ENCODE results near the gene ELOVL3.

- no peak for TF ChIP-seq CTCF (IDR thresholded peaks at IDR 0.05)
- TF ChIP-seq SIN3A (IDR thresholded peaks at IDR 0.05; ENCODE audit: borderline replicate concordance, insufficient read depth, low read depth, low read length), result no peak
Observed at GRCh38 chr10:102188298-102188940, 37.7 kb upstream of the ELOVL3 start.

All from Panc1 (cell line).